MM.1S (cell line): ENCODE measurements around the gene NEDD4.

ENCODE experiments used
- DNase-seq: peaks from one replicate; pipeline ENCODE4 v3.0.0-alpha.2; 2015
- H2AFZ ChIP-seq: fragments of 300-600 bp; sonication (generic); 2 replicates; pipeline ENCODE4 v1.6.0; 2016; ENCODE audit warnings: antibody characterized with exemption, low read length
- H3F3A ChIP-seq: fragments of 300-600 bp; sonication (generic); 2 replicates; pipeline ENCODE4 v1.6.1; 2016; ENCODE audit warnings: mild to moderate bottlenecking, antibody characterized with exemption, low read length, moderate library complexity, mixed read lengths; ENCODE audit not compliant: insufficient read depth
- H3K27ac ChIP-seq: fragments of 300-600 bp; sonication (generic); 2 replicates; pipeline ENCODE4 v1.5.1; 2016; ENCODE audit warnings: mild to moderate bottlenecking, low read length
- H3K27me3 ChIP-seq: fragments of 300-600 bp; sonication (generic); replicated peaks from 2 replicates; pipeline ENCODE4 v1.6.0; 2016; ENCODE audit warnings: low read length; ENCODE audit not compliant: insufficient read depth
- H3K36me3 ChIP-seq: fragments of 300-600 bp; sonication (generic); replicated peaks from 2 replicates; pipeline ENCODE4 v1.6.1; 2016; ENCODE audit warnings: mild to moderate bottlenecking, low read length, mixed read lengths; ENCODE audit not compliant: insufficient read depth
- H3K4me1 ChIP-seq: fragments of 300-600 bp; sonication (generic); 2 replicates; pipeline ENCODE4 v1.6.1; 2016; ENCODE audit warnings: low read length, mixed read lengths
- H3K4me2 ChIP-seq: fragments of 300-600 bp; sonication (generic); 2 replicates; pipeline ENCODE4 v1.6.0; 2016; ENCODE audit warnings: low read depth, low read length
- H3K4me3 ChIP-seq: fragments of 300-600 bp; sonication (generic); 2 replicates; pipeline ENCODE4 v1.5.1; 2016; ENCODE audit warnings: low read length, mixed read lengths
- H3K79me2 ChIP-seq: fragments of 300-600 bp; sonication (generic); 2 replicates; pipeline ENCODE4 v1.6.1; 2016; ENCODE audit warnings: mixed run types, low read length, mixed read lengths
- H3K9ac ChIP-seq: fragments of 300-600 bp; sonication (generic); 2 replicates; pipeline ENCODE4 v1.6.1; 2016; ENCODE audit warnings: low read length, mixed read lengths
- H3K9me2 ChIP-seq: fragments of 300-600 bp; sonication (generic); replicated peaks from 2 replicates; pipeline ENCODE4 v1.6.1; 2016; ENCODE audit warnings: mild to moderate bottlenecking, low read length, mixed read lengths; ENCODE audit not compliant: insufficient read depth
- H3K9me3 ChIP-seq: fragments of 300-600 bp; sonication (generic); replicated peaks from 2 replicates; pipeline ENCODE4 v1.6.1; 2016; ENCODE audit warnings: mild to moderate bottlenecking, low read length, mixed read lengths; ENCODE audit not compliant: insufficient read depth
- H4K20me1 ChIP-seq: fragments of 300-600 bp; sonication (generic); 2 replicates; pipeline ENCODE4 v1.6.1; 2016; ENCODE audit warnings: mild to moderate bottlenecking, low read length, moderate library complexity, mixed read lengths; ENCODE audit not compliant: insufficient read depth
- CTCF ChIP-seq: fragments of 300-600 bp; sonication (generic); IDR thresholded peaks from 2 replicates; pipeline ENCODE4 v1.5.1; 2016; ENCODE audit warnings: antibody characterized with exemption, low read length, mixed read lengths
- EZH2 ChIP-seq: fragments of 300-600 bp; sonication (generic); optimal IDR thresholded peaks from 2 replicates; pipeline ENCODE3; 2017; ENCODE audit warnings: low read depth, mild to moderate bottlenecking, antibody characterized with exemption, low read length, mixed read lengths
- EZH2phosphoT487 ChIP-seq: fragments of 300-600 bp; sonication (generic); IDR thresholded peaks from 2 replicates; pipeline ENCODE4 v1.6.1; 2018; ENCODE audit warnings: antibody characterized with exemption, low read length

NEDD4 gene

DNA sequence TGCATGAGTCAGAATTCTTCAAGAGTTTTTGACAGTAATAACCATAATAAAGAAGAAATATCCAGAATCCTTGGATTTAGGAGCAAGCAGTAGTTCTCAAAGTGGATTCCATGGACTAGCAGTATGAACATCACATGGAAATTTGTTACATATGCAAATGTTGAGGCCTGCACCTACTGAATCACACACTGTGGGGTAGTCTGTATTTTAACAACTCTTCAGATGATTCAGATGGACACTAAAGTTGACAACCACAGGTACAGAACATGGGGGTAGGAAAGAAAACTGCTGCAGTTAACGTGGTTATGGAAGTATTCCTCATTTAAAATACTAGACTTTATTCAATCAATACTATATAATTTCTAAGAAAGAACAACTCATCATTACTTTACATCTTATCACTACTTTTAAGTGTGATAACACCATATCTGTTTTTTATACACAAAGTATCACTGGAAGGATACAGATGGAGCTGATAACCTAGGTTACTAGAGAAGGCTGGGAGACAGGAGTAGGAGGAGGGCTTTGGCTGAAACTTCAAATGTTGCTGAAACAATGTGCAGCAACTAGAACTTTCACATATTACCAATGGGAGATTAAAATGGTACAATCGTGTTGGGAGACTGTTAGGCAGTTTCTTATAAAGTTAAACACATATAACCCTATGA, 11.7 kb downstream of the NEDD4 start:
- no peak for DNase-seq
- Histone ChIP-seq H3F3A (no peaks in the 10 kb centered on the region), H3K79me2 (0 out of 2 replicates have a peak, but pooled peaks cover 4% of the 10 kb centered on the region), H2AFZ (no peak overlapping the region), H3K36me3 (no peaks in the 10 kb centered on the region), H3K27ac (no peak overlapping the region), H3K4me2 (no peak overlapping the region), H3K9me2 (no peaks in the 10 kb centered on the region), H3K4me1 (no peaks in the 10 kb centered on the region), H3K4me3 (no peak overlapping the region), H3K27me3 (no peaks in the 10 kb centered on the region), H3K9me3 (no peaks in the 10 kb centered on the region), H3K9ac (no peak overlapping the region), H4K20me1 (no peaks in the 10 kb centered on the region)
- TF ChIP-seq EZH2 (no peak), EZH2phosphoT487 (no peak), CTCF (no peak)

DNA sequence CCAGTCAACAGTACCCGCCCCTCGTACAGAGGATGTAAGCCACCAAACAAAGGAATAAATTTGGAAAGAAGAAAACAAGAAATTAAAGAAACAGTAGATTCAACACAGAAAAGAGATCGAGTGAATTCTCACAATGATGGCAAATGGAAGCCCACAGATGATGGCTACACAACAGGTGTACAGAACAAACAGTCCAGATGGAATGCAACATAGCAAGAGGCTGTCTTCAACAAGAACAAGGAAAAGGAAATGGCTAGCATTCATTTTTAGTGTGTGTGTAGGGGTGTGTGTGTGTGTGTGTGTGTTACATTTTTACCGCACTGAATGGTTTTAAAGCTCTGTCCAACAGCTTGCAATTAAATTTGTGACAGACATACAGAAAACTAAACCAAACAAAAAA, 12.9 kb downstream of the NEDD4 start:
- Histone ChIP-seq H3K4me3 (no peak overlapping the region), H3K4me2 (no peak overlapping the region), H3K9me3 (no peaks in the 10 kb centered on the region), H3K79me2 (0 out of 2 replicates have a peak, but pooled peaks cover 4% of the 10 kb centered on the region), H3F3A (no peaks in the 10 kb centered on the region), H3K27me3 (no peaks in the 10 kb centered on the region), H3K4me1 (no peaks in the 10 kb centered on the region), H3K36me3 (no peaks in the 10 kb centered on the region), H3K27ac (no peak overlapping the region), H4K20me1 (no peaks in the 10 kb centered on the region), H3K9me2 (no peaks in the 10 kb centered on the region), H3K9ac (no peak overlapping the region), H2AFZ (no peak overlapping the region)
- no peak for DNase-seq
- TF ChIP-seq EZH2 (no peak), CTCF (no peak), EZH2phosphoT487 (no peak)

- Histone ChIP-seq H3K9me2 (no peaks in the 10 kb centered on the region), H3K4me2 (no peak overlapping the region), H3K27me3 (no peaks in the 10 kb centered on the region), H3K9ac (no peak overlapping the region), H3K4me1 (no peaks in the 10 kb centered on the region), H3K9me3 (no peaks in the 10 kb centered on the region), H3K27ac (no peak overlapping the region), H2AFZ (no peak overlapping the region), H3K79me2 (0 out of 2 replicates have a peak, but pooled peaks cover 4% of the 10 kb centered on the region), H3K36me3 (no peaks in the 10 kb centered on the region), H4K20me1 (no peaks in the 10 kb centered on the region), H3K4me3 (no peak overlapping the region), H3F3A (no peaks in the 10 kb centered on the region)
- TF ChIP-seq CTCF (no peak), EZH2phosphoT487 (no peak), EZH2 (no peak)
- no peak for DNase-seq
Observed at GRCh38 chr15:55977231-55977630, 16.2 kb downstream of the NEDD4 start.
